WTC11 (cell line): Measurements from ENCODE around the gene HOXA9. TPM values are rescaled to one million over a fixed set of nuclear protein-coding genes. Genes with fewer than 3 reads are reported as not detected.

Source experiments
- ATAC-seq: fragments of 200-7000 bp; cut with Tn5 transposase; 2 replicates; pipeline ENCODE4 v1.10.0; 2021; ENCODE audit warnings: mild to moderate bottlenecking, moderate library complexity
- CTCF ChIA-PET: fragments of 300-600 bp; sonication (Branson Sonifier 250); formaldehyde crosslinking; loops from one replicate; lab custom pipeline; 2021; ENCODE audit warnings: antibody characterized with exemption; lab: Charles Lee
- POLR2A ChIA-PET: fragments of 350-600 bp; sonication (Branson Sonifier 250); formaldehyde crosslinking; loops from one replicate; lab custom pipeline; 2021; ENCODE audit warnings: antibody characterized with exemption; lab: Charles Lee
- DNase-seq: peaks from one replicate; pipeline ENCODE4 v3.0.0; 2021; ENCODE audit warnings: low spot score
- H3K27ac Mint-ChIP-seq: 2 replicates; pipeline ENCODE4 v1.8.0; 2021; ENCODE audit warnings: mixed read lengths
- H3K27me3 Mint-ChIP-seq: 2 replicates; pipeline ENCODE4 v1.8.0; 2021; ENCODE audit warnings: low read depth, mild to moderate bottlenecking, moderate library complexity, mixed read lengths
- H3K36me3 Mint-ChIP-seq: 2 replicates; pipeline ENCODE4 v1.8.0; 2021; ENCODE audit warnings: mixed read lengths
- H3K4me1 Mint-ChIP-seq: 2 replicates; pipeline ENCODE4 v1.8.0; 2022; ENCODE audit warnings: mixed read lengths
- H3K4me3 Mint-ChIP-seq: 2 replicates; pipeline ENCODE4 v1.8.0; 2021; ENCODE audit warnings: mild to moderate bottlenecking, moderate library complexity, mixed read lengths
- H3K9me3 Mint-ChIP-seq: 2 replicates; pipeline ENCODE4 v1.8.0; 2021; ENCODE audit warnings: mixed read lengths
- CBFB ChIP-seq: sonication (generic); formaldehyde crosslinking; IDR thresholded peaks from 2 replicates; pipeline ENCODE4 v1.8.1; 2022; ENCODE audit warnings: mild to moderate bottlenecking, low read depth, missing genetic modification reagents
- E2F4 ChIP-seq: sonication (generic); formaldehyde crosslinking; IDR thresholded peaks from 2 replicates; pipeline ENCODE4 v1.8.1; 2022; ENCODE audit warnings: low read depth, mild to moderate bottlenecking, moderate library complexity, missing genetic modification reagents, borderline replicate concordance
- E2F5 ChIP-seq: sonication (generic); formaldehyde crosslinking; IDR thresholded peaks from 2 replicates; pipeline ENCODE4 v1.8.1; 2022; ENCODE audit warnings: mild to moderate bottlenecking, moderate library complexity, missing genetic modification reagents
- ELF4 ChIP-seq: sonication (generic); formaldehyde crosslinking; IDR thresholded peaks from 2 replicates; pipeline ENCODE4 v1.8.1; 2022; ENCODE audit warnings: low read depth, mild to moderate bottlenecking, moderate library complexity, missing genetic modification reagents
- EMX1 ChIP-seq: fragments of 250-450 bp; sonication (Bioruptor Pico); IDR thresholded peaks from 2 replicates; pipeline ENCODE4 v1.8.0; 2021; ENCODE audit warnings: mild to moderate bottlenecking
- FOXJ3 ChIP-seq: sonication (generic); formaldehyde crosslinking; IDR thresholded peaks from 2 replicates; pipeline ENCODE4 v1.9.0; 2021; ENCODE audit warnings: missing genetic modification reagents, mild to moderate bottlenecking, borderline replicate concordance
- GRHL2 ChIP-seq: fragments of 250-450 bp; sonication (Bioruptor Pico); IDR thresholded peaks from 2 replicates; pipeline ENCODE4 v1.8.0; 2022; ENCODE audit warnings: mild to moderate bottlenecking, moderate library complexity; ENCODE audit not compliant: insufficient replicate concordance, severe bottlenecking
- GTF2I ChIP-seq: fragments of 250-450 bp; sonication (Bioruptor Pico); conservative IDR thresholded peaks from 2 replicates; pipeline ENCODE4 v1.4.0; 2021; ENCODE audit warnings: mild to moderate bottlenecking
- IRF2 ChIP-seq: sonication (generic); formaldehyde crosslinking; IDR thresholded peaks from 2 replicates; pipeline ENCODE4 v1.8.0; 2022; ENCODE audit warnings: low read depth, missing genetic modification reagents, borderline replicate concordance
- NFE2L1 ChIP-seq: sonication (generic); formaldehyde crosslinking; IDR thresholded peaks from 2 replicates; pipeline ENCODE4 v1.8.1; 2023; ENCODE audit warnings: missing genetic modification reagents
- NR3C1 ChIP-seq: sonication (generic); formaldehyde crosslinking; conservative IDR thresholded peaks from 2 replicates; pipeline ENCODE4 v1.8.1; 2023; ENCODE audit warnings: low read depth, mild to moderate bottlenecking, missing genetic modification reagents
- SMAD3 ChIP-seq: sonication (generic); formaldehyde crosslinking; IDR thresholded peaks from 2 replicates; pipeline ENCODE4 v1.8.0; 2022; ENCODE audit warnings: missing genetic modification reagents, mild to moderate bottlenecking, borderline replicate concordance
- SOX15 ChIP-seq: fragments of 250-450 bp; sonication (Bioruptor Pico); IDR thresholded peaks from 2 replicates; pipeline ENCODE4 v1.9.0; 2021; ENCODE audit warnings: mild to moderate bottlenecking
- TCF7 ChIP-seq: sonication (generic); formaldehyde crosslinking; IDR thresholded peaks from 2 replicates; pipeline ENCODE4 v1.8.0; 2022; ENCODE audit warnings: mild to moderate bottlenecking, low read depth, missing genetic modification reagents, moderate library complexity
- TEAD1 ChIP-seq: sonication (generic); formaldehyde crosslinking; IDR thresholded peaks from 2 replicates; pipeline ENCODE4 v1.8.0; 2022; ENCODE audit warnings: mild to moderate bottlenecking, missing genetic modification reagents
- ZNF121 ChIP-seq: sonication (generic); formaldehyde crosslinking; IDR thresholded peaks from 2 replicates; pipeline ENCODE4 v1.8.0; 2023; ENCODE audit warnings: missing genetic modification reagents
- ZNF219 ChIP-seq: sonication (generic); formaldehyde crosslinking; IDR thresholded peaks from 2 replicates; pipeline ENCODE4 v1.8.0; 2023; ENCODE audit warnings: missing genetic modification reagents, mild to moderate bottlenecking, borderline replicate concordance
- ZNF232 ChIP-seq: sonication (generic); formaldehyde crosslinking; IDR thresholded peaks from 2 replicates; pipeline ENCODE4 v1.8.0; 2022; ENCODE audit warnings: mild to moderate bottlenecking, missing genetic modification reagents
- total RNA-seq: library from RNA; stranded (reverse); gene quantifications from 3 replicates; pipeline ENCODE4 v1.2.3, GENCODE V29; 2021
- TF ChIP-seq, protein P1 (sequence below): sonication (generic); formaldehyde crosslinking; IDR thresholded peaks from 2 replicates; pipeline ENCODE4 v1.8.0; 2023; ENCODE audit warnings: missing genetic modification reagents
- TF ChIP-seq, protein P2 (sequence below): sonication (generic); formaldehyde crosslinking; conservative IDR thresholded peaks from 2 replicates; pipeline ENCODE4 v1.8.1; 2022; ENCODE audit warnings: mild to moderate bottlenecking, missing genetic modification reagents
- TF ChIP-seq, protein P3 (sequence below): sonication (generic); formaldehyde crosslinking; IDR thresholded peaks from 2 replicates; pipeline ENCODE4 v1.8.1; 2022; ENCODE audit warnings: missing genetic modification reagents, borderline replicate concordance

The HOXA9 gene
- total RNA-seq, 1 experiment from 2014 or later: not detected

GRCh38 chr7:27153526-27153925, 11.8 kb downstream of the HOXA9 start:
- DNase-seq: no peak
- TF ChIP-seq ZNF232 (CRISPR knock-in tag): no peak
- no peak for TF ChIP-seq NFE2L1 (CRISPR knock-in tag)
- TF ChIP-seq SOX15: no peak
- TF ChIP-seq, protein P1, sequence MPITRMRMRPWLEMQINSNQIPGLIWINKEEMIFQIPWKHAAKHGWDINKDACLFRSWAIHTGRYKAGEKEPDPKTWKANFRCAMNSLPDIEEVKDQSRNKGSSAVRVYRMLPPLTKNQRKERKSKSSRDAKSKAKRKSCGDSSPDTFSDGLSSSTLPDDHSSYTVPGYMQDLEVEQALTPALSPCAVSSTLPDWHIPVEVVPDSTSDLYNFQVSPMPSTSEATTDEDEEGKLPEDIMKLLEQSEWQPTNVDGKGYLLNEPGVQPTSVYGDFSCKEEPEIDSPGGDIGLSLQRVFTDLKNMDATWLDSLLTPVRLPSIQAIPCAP: no peak
- no peak for TF ChIP-seq ZNF219
- TF ChIP-seq CBFB (CRISPR knock-in tag): no peak
- no peak for TF ChIP-seq TEAD1 (CRISPR knock-in tag)
- TF ChIP-seq, protein P2, sequence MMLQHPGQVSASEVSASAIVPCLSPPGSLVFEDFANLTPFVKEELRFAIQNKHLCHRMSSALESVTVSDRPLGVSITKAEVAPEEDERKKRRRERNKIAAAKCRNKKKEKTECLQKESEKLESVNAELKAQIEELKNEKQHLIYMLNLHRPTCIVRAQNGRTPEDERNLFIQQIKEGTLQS (CRISPR knock-in tag): no peak
- no peak for TF ChIP-seq TCF7 (CRISPR knock-in tag)
- TF ChIP-seq NR3C1: no peak
- no peak for TF ChIP-seq E2F5 (CRISPR knock-in tag)
- no peak for TF ChIP-seq E2F4 (CRISPR knock-in tag)
- no peak for TF ChIP-seq ELF4
- no peak for TF ChIP-seq SMAD3 (CRISPR knock-in tag)
- no peak for TF ChIP-seq EMX1
- TF ChIP-seq FOXJ3 (CRISPR knock-in tag): no peak
- Mint-ChIP-seq H3K9me3 (no peaks in the 10 kb centered on the region), H3K36me3 (peaks cover 3% of the 10 kb centered on the region), H3K4me3 (no peak overlapping the region), H3K27ac (no peak overlapping the region), H3K4me1 (peaks cover 24% of the 10 kb centered on the region), H3K27me3 (peaks cover 100% of the 10 kb centered on the region)
- ChIA-PET CTCF (interaction anchor here (0.9 to 4.0 kb wide), 4 partner anchors 8 to 26 kb away, joined by 4 to 74 read pairs (median 11); partner anchors contain the start of gene HOXA5), POLR2A (no interaction called here)
- no peak for ATAC-seq

DNA sequence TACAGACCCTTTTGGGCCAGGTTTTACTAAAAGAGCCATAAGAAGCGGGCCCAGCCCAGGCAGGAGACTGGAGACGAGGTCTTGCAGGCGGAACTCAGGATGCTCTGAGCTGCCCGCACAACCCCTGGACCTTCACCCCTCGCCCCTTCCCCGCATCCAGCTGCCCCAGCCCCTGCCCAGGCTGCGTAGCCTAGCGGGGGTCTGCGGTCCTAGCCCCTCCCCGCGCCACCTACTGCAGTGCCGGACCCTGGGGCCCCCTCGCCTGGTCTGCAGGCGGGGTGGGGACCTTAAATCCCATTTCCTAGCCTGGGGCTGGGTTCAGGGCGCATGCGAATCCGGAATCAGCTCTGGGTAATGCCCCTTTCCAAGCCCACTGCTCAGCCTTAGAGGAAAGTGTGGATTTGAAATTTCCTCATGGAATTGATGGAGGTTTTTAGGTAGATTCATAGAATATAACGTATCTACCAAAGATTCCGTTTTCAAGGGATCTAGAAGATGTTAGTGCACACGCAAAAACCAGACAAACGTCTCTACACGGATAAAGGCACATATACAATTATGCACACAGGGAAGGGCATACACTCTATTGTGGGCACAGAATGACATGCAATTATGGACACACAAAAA, 12.4 kb downstream of the HOXA9 start:
- Mint-ChIP-seq H3K9me3 (no peaks in the 10 kb centered on the region), H3K27me3 (peaks cover 100% of the 10 kb centered on the region), H3K27ac (no peak overlapping the region), H3K4me3 (no peak overlapping the region), H3K4me1 (peaks cover 28% of the 10 kb centered on the region), H3K36me3 (peaks cover 3% of the 10 kb centered on the region)
- TF ChIP-seq IRF2 (CRISPR knock-in tag) (no peak), GRHL2 (CRISPR knock-in tag) (no peak), ZNF121 (CRISPR knock-in tag) (no peak), GTF2I (CRISPR knock-in tag) (no peak)
- TF ChIP-seq, protein P3, sequence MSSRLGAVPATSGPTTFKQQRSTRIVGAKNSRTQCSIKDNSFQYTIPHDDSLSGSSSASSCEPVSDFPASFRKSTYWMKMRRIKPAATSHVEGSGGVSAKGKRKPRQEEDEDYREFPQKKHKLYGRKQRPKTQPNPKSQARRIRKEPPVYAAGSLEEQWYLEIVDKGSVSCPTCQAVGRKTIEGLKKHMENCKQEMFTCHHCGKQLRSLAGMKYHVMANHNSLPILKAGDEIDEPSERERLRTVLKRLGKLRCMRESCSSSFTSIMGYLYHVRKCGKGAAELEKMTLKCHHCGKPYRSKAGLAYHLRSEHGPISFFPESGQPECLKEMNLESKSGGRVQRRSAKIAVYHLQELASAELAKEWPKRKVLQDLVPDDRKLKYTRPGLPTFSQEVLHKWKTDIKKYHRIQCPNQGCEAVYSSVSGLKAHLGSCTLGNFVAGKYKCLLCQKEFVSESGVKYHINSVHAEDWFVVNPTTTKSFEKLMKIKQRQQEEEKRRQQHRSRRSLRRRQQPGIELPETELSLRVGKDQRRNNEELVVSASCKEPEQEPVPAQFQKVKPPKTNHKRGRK: no peak
- ATAC-seq (no peak), DNase-seq (no peak)
- POLR2A ChIA-PET: no interaction called here
- CTCF ChIA-PET: interaction anchor here (1.1 to 4.0 kb wide), 4 partner anchors 9 to 30 kb away, joined by 4 to 74 read pairs (median 11); partner anchors contain the start of gene HOXA5
